IPS DF 6.9 (cell line): Measurements from ENCODE around the gene DNAJC1.
"Not testable (repeated sequence)": the region's sequence is repeated elsewhere in the genome, so short reads cannot be mapped to it uniquely, and the experiment has no call there.

ENCODE experiments used
- DNase-seq: peaks from one replicate; pipeline ENCODE4 v3.0.0-alpha.2; 2013; ENCODE audit warnings: low read depth, low spot score
- H3K27ac ChIP-seq: one replicate; pipeline ENCODE4 v1.5.1; 2013; ENCODE audit warnings: low read length, control low read depth
- H3K27me3 ChIP-seq: 2 replicates; pipeline ENCODE4 v1.6.1; 2013; ENCODE audit warnings: mild to moderate bottlenecking, low read length; ENCODE audit not compliant: control insufficient read depth, insufficient read depth
- H3K36me3 ChIP-seq: 2 replicates; pipeline ENCODE4 v1.6.1; 2013; ENCODE audit warnings: low read length; ENCODE audit not compliant: control insufficient read depth, insufficient read depth
- H3K4me1 ChIP-seq: 2 replicates; pipeline ENCODE4 v1.6.1; 2013; ENCODE audit warnings: low read length; ENCODE audit not compliant: control insufficient read depth, insufficient read depth
- H3K4me3 ChIP-seq: 2 replicates; pipeline ENCODE4 v1.5.1; 2013; ENCODE audit warnings: mild to moderate bottlenecking, low read length
- H3K9me3 ChIP-seq: 2 replicates; pipeline ENCODE4 v1.6.1; 2013; ENCODE audit warnings: low read length, inconsistent platforms; ENCODE audit not compliant: control insufficient read depth, insufficient read depth
- WGBS: extraction: QIAGEN DNeasy Blood & Tissue Kit; methylation state at CpG from one replicate; pipeline ENCODE4 v1.1.7; 2013; ENCODE audit warnings: mixed read lengths, missing lambda C conversion rate; ENCODE audit not compliant: insufficient read length, insufficient coverage; 5-methylcytosine and 5-hydroxymethylcytosine counted together

DNAJC1 gene

GRCh38 chr10:22029445-22030236 is 26.1 kb upstream of the DNAJC1 start:
- no peak overlapping the region for H3K27ac ChIP-seq
- H3K4me1 ChIP-seq = no peaks in the 10 kb centered on the region
- no peaks in the 10 kb centered on the region for H3K27me3 ChIP-seq
- H3K36me3 ChIP-seq = no peaks in the 10 kb centered on the region
- H3K9me3 ChIP-seq = no peaks in the 10 kb centered on the region
- H3K4me3 ChIP-seq = no peak overlapping the region
- no peak for DNase-seq
- no CpG with 5 or more reads among the region's 12 CpGs for WGBS

GRCh38 chr10:22027364-22028238 is 24.1 kb upstream of the DNAJC1 start:
- Histone ChIP-seq H3K9me3 (no peaks in the 10 kb centered on the region), H3K27me3 (no peaks in the 10 kb centered on the region), H3K36me3 (no peaks in the 10 kb centered on the region), H3K27ac (no peak overlapping the region), H3K4me1 (no peaks in the 10 kb centered on the region), H3K4me3 (no peak overlapping the region)
- DNase-seq = no peak
- no CpG with 5 or more reads among the region's 7 CpGs for WGBS

GRCh38 chr10:22026287-22026686 is 22.8 kb upstream of the DNAJC1 start:
- no peaks in the 10 kb centered on the region for H3K4me1 ChIP-seq
- no peaks in the 10 kb centered on the region for H3K27me3 ChIP-seq
- H3K9me3 ChIP-seq = no peaks in the 10 kb centered on the region
- H3K36me3 ChIP-seq = no peaks in the 10 kb centered on the region
- H3K27ac ChIP-seq = no peak overlapping the region
- WGBS = no CpG with 5 or more reads among the region's 1 CpG
- no peak for DNase-seq
- no peak overlapping the region for H3K4me3 ChIP-seq

GRCh38 chr10:22023508-22023907 is 20.0 kb upstream of the DNAJC1 start:
- Histone ChIP-seq H3K9me3 (no peaks in the 10 kb centered on the region), H3K27me3 (no peaks in the 10 kb centered on the region), H3K27ac (no peak overlapping the region), H3K4me3 (no peak overlapping the region), H3K36me3 (no peaks in the 10 kb centered on the region), H3K4me1 (no peaks in the 10 kb centered on the region)
- no CpG with 5 or more reads among the region's 3 CpGs for WGBS
- no peak for DNase-seq

GRCh38 chr10:22022257-22023032 is 18.9 kb upstream of the DNAJC1 start:
- WGBS = no CpG with 5 or more reads among the region's 8 CpGs
- H3K9me3 ChIP-seq = no peaks in the 10 kb centered on the region
- no peaks in the 10 kb centered on the region for H3K27me3 ChIP-seq
- no peak overlapping the region for H3K4me3 ChIP-seq
- H3K27ac ChIP-seq = no peak overlapping the region
- H3K36me3 ChIP-seq = no peaks in the 10 kb centered on the region
- no peak for DNase-seq
- H3K4me1 ChIP-seq = no peaks in the 10 kb centered on the region

- DNase-seq, H3K27ac ChIP-seq, H3K4me3 ChIP-seq, H3K4me1 ChIP-seq, H3K36me3 ChIP-seq, H3K27me3 ChIP-seq, H3K9me3 ChIP-seq: not testable (repeated sequence)
- no CpG with 5 or more reads among the region's 3 CpGs for WGBS
Measured at GRCh38 chr10:22021144-22021543, 17.6 kb upstream of the DNAJC1 start.

- WGBS = no CpG with 5 or more reads among the region's 3 CpGs
- no peaks in the 10 kb centered on the region for H3K4me1 ChIP-seq
- no peak for DNase-seq
- no peak overlapping the region for H3K4me3 ChIP-seq
- H3K27ac ChIP-seq = no peak overlapping the region
- H3K27me3 ChIP-seq = no peaks in the 10 kb centered on the region
- no peaks in the 10 kb centered on the region for H3K9me3 ChIP-seq
- no peaks in the 10 kb centered on the region for H3K36me3 ChIP-seq
Measured at GRCh38 chr10:22017283-22018020, 13.9 kb upstream of the DNAJC1 start.

- Histone ChIP-seq H3K27ac (no peak overlapping the region), H3K4me3 (no peak overlapping the region), H3K27me3 (no peaks in the 10 kb centered on the region), H3K36me3 (no peaks in the 10 kb centered on the region), H3K4me1 (no peaks in the 10 kb centered on the region), H3K9me3 (no peaks in the 10 kb centered on the region)
- no CpG with 5 or more reads among the region's 5 CpGs for WGBS
- DNase-seq = no peak
Measured at GRCh38 chr10:22016046-22016705, 12.6 kb upstream of the DNAJC1 start.

- no CpG with 5 or more reads among the region's 1 CpG for WGBS
- Histone ChIP-seq H3K4me3 (no peak overlapping the region), H3K36me3 (no peaks in the 10 kb centered on the region), H3K27me3 (no peaks in the 10 kb centered on the region), H3K9me3 (no peaks in the 10 kb centered on the region), H3K27ac (no peak overlapping the region), H3K4me1 (no peaks in the 10 kb centered on the region)
- no peak for DNase-seq
Measured at GRCh38 chr10:22010973-22011408, 7.5 kb upstream of the DNAJC1 start.
